Measurements from ENCODE around the gene BMPER. TPM values are rescaled to one million over a fixed set of nuclear protein-coding genes. Genes with fewer than 3 reads are reported as not detected.

The BMPER gene
- total RNA-seq, 1 donor from 2014 or later: 10.2 TPM

DNA sequence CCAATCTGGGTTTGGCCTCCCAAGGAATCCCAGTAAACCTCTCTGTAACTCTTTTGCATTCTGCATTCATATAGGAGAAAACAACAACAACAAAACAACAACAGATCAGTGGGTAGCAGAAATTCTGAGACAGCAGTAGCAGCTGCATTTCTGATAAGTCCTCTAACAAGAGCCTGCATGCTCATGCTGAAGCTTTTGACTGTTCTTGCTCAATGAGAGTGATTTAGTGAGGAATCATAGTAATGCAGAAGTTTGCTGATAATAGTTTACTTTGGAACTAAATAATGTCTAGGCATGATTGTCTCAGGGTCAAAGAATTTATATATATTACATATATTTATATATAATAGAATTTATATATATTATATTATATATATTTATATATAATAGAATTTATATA is 35.2 kb downstream of the BMPER start:
- Mint-ChIP-seq H3K27ac (no peak overlapping the region), H3K36me3 (peaks cover under 1% of the 10 kb centered on the region), H3K4me3 (no peak overlapping the region), H3K9me3 (no peaks in the 10 kb centered on the region), H3K27me3 (peaks cover 19% of the 10 kb centered on the region), H3K4me1 (ENCODE audit: unreplicated experiment) (no peaks in the 10 kb centered on the region)
- TF ChIP-seq CTCF (conservative IDR thresholded peaks at IDR 0.05): no peak
- no peak for DNase-seq (ENCODE audit: extremely low spot score, unreplicated experiment)

- Mint-ChIP-seq H3K27ac (no peak overlapping the region), H3K27me3 (peaks cover 18% of the 10 kb centered on the region), H3K9me3 (no peaks in the 10 kb centered on the region), H3K4me3 (no peak overlapping the region), H3K4me1 (ENCODE audit: unreplicated experiment) (no peaks in the 10 kb centered on the region), H3K36me3 (peaks cover 5% of the 10 kb centered on the region)
- TF ChIP-seq CTCF (conservative IDR thresholded peaks at IDR 0.05): no peak
- no peak for DNase-seq (ENCODE audit: extremely low spot score, unreplicated experiment)
These were observed 36.1 kb downstream of the BMPER start for GRCh38 chr7:33941418-33941817.

DNA sequence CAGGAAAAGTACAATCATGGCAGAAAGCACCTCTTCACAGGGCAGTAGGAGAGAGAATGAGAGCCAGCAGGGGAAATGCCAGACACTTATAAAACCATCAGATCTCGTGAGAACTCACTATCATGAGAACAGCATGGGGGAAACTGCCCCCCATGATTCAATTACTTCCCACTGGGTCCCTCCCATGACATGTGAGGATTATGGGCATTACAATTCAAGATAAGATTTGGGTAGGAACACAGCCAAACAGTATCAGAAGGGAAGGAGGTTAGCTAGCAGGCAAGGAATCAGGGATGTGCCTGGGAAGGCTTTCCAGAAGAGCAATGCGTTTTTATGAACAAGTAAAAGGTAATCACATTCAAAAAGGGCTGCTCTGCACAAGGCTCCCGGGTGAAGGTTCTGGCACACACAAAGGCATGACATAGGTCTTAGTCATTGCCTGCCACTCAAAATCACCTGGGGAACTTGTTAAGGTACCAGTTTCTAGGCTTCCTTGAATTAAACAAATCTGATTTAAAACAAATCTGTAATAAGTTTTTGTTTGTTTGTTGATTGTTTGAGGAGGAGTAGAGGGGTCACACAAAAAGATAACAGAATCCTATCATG is 40.9 kb downstream of the BMPER start:
- DNase-seq (ENCODE audit: extremely low spot score, unreplicated experiment): no peak
- Mint-ChIP-seq H3K4me3 (no peak overlapping the region), H3K9me3 (no peaks in the 10 kb centered on the region), H3K27me3 (no peaks in the 10 kb centered on the region), H3K4me1 (ENCODE audit: unreplicated experiment) (no peaks in the 10 kb centered on the region), H3K27ac (no peak overlapping the region), H3K36me3 (peaks cover 9% of the 10 kb centered on the region)
- TF ChIP-seq CTCF (conservative IDR thresholded peaks at IDR 0.05): no peak

DNA sequence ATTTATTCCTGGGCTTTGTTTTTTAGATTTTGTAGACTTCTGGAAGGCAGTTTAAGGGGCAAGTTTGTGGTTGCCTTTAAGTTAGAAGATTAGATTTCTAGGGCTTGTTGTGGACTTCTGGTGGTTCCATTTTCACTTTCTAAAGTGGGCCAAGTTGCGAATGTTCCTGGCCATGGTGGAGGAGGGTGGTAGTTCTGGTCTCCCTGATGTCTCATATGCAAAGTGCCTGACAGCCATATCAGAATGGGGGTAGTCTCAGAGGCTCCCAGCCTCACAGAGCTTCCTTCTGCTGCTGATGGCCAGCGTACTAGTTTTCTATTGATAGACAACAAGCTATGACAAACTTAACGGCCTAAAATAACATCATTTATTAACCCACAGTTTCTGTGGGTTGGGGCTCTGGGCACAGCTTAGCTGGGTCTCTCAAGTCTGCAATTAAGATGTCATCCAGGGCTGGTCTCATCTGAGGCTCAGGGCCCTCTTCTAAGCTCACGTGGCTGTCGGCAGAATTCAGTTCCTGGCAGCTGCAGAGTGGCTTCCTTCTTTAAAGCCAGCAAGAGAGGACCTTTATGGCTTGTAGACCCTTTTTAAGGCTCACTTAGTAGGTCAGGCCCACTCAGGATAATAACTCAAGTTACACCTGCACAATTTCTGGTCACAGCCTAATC is 44.8 kb downstream of the BMPER start:
- Mint-ChIP-seq H3K27me3 (no peaks in the 10 kb centered on the region), H3K9me3 (no peaks in the 10 kb centered on the region), H3K4me1 (ENCODE audit: unreplicated experiment) (no peaks in the 10 kb centered on the region), H3K27ac (no peak overlapping the region), H3K4me3 (no peak overlapping the region), H3K36me3 (peaks cover 9% of the 10 kb centered on the region)
- no peak for TF ChIP-seq CTCF (conservative IDR thresholded peaks at IDR 0.05)
- DNase-seq (ENCODE audit: extremely low spot score, unreplicated experiment): no peak

- Mint-ChIP-seq H3K4me1 (ENCODE audit: unreplicated experiment) (no peaks in the 10 kb centered on the region), H3K36me3 (peaks cover 4% of the 10 kb centered on the region), H3K27ac (no peak overlapping the region), H3K27me3 (no peaks in the 10 kb centered on the region), H3K4me3 (no peak overlapping the region), H3K9me3 (no peaks in the 10 kb centered on the region)
- DNase-seq (ENCODE audit: extremely low spot score, unreplicated experiment): no peak
- no peak for TF ChIP-seq CTCF (conservative IDR thresholded peaks at IDR 0.05)
These were observed 47.5 kb downstream of the BMPER start for GRCh38 chr7:33952824-33953223.
